GM12874 (cell line): ENCODE measurements around the gene ULK1.

Experiments
- CTCF ChIP-seq: IDR thresholded peaks from 2 replicates; pipeline ENCODE4 v1.5.1; 2011; ENCODE audit warnings: low read depth, mild to moderate bottlenecking, control low read depth, low read length, moderate library complexity; ENCODE audit not compliant: insufficient read depth

Gene ULK1

GRCh38 chr12:131872154-131873051 is 22.0 kb upstream of the ULK1 start:
- TF ChIP-seq CTCF, result no peak

- no peak for TF ChIP-seq CTCF
These were observed 21.1 kb upstream of the ULK1 start for GRCh38 chr12:131873293-131873692.

- TF ChIP-seq CTCF, result no peak
These were observed 11.5 kb upstream of the ULK1 start for GRCh38 chr12:131882804-131883520.

- TF ChIP-seq CTCF, result no peak
These were observed 10.9 kb upstream of the ULK1 start for GRCh38 chr12:131883521-131883900.

- TF ChIP-seq CTCF, result no peak
These were observed 8.8 kb upstream of the ULK1 start for GRCh38 chr12:131885543-131886057.

- TF ChIP-seq CTCF, result no peak
These were observed 1.5 kb upstream of the ULK1 start for GRCh38 chr12:131892711-131893604.
